ENCODE data around the gene CST9. TPM values are rescaled to one million over a fixed set of nuclear protein-coding genes. Genes with fewer than 3 reads are reported as not detected.

The CST9 gene
- total and polyA plus RNA-seq, 10 of the 15 experiments (the other 5 are each of a cell fraction or from before 2014, with no cell fraction given): not detected

DNA sequence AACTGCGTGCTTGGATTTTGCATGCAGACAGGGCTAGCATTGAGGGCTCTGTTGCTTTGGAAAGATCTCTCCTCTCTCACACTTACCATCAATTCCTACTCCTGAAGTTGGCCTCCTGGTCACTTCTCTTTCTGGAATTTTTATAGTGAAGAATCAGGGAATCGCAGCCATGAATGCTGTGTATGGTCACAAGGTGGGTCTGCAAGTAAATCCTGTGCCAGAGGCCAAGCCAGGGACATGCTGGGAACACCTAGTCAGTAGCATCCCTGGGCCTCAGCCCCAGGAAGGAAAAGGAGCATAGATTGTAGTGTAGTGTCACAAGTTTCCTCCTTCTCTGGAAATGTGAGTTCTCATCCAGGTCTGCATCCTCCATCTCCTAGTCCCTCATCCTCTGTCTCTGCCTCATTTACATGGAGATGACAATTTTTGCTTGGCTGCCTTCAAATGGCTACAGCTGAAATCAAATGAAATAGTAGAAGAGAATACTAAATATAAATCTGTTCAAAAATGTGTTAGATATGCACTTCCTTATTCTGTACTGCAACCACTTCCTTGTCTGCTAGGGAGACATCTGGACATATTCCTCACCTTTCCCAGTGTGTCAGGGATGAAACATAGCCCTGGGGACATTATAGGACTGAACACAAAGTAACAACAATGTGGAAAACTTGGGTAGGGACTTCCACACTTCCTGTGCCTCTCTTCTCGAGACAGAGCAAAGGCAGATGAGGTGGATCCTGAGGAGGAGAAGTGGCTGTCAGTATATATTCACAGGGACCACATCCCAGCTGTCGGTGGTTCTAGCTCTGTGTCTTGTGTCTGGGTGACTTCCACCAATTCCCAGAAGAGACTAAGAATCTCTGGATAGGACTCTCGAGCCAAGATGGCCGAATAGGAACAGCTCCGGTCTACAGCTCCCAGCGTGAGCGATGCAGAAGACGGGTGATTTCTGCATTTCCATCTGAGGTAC lies 17.0 kb downstream of the CST9 start:
- Histone ChIP-seq H3K4me2 (ENCODE audit: control insufficient read depth, insufficient read depth) (no peak overlapping the region), H3K27me3 (replicated peaks in 1 of 2; ENCODE audit: control insufficient read depth in 2 of 2, insufficient read depth in 2 of 2, low read length in 1 of 2) (peaks cover 0 to 4% of the 10 kb centered on the region in 2 experiments; a peak in 2 of 4 replicates), H3K9ac (ENCODE audit: control insufficient read depth, insufficient read depth, low read length) (no peak overlapping the region), H3K79me2 (ENCODE audit: control insufficient read depth, insufficient read depth, low read length) (no peaks in the 10 kb centered on the region), H2AFZ (ENCODE audit: control insufficient read depth, low read depth, low read length) (no peak overlapping the region), H3K27ac (ENCODE audit: control insufficient read depth, insufficient read depth) (no peak overlapping the region), H4K20me1 (ENCODE audit: control insufficient read depth, insufficient read depth) (no peaks in the 10 kb centered on the region), H3K9me3 (replicated peaks; ENCODE audit: control insufficient read depth, insufficient read depth, low read length) (no peaks in the 10 kb centered on the region), H3K36me3 (ENCODE audit: control insufficient read depth in 2 of 2, insufficient read depth in 2 of 2, low read length in 1 of 2) (no peaks in the 10 kb centered on the region), H3K4me1 (ENCODE audit: control insufficient read depth, insufficient read depth, low read length) (no peaks in the 10 kb centered on the region), H3K4me3 (no peak overlapping the region)
- CTCF ChIA-PET: no interaction called here
- TF ChIP-seq CHD1 (IDR thresholded peaks at IDR 0.05; ENCODE audit: low read depth, low read length) (no peak), BACH1 (IDR thresholded peaks at IDR 0.05; ENCODE audit: borderline replicate concordance) (no peak), HDGF (IDR thresholded peaks at IDR 0.05) (no peak), TARDBP (IDR thresholded peaks at IDR 0.05; ENCODE audit: borderline replicate concordance) (no peak), SMC3 (IDR thresholded peaks at IDR 0.05; ENCODE audit: borderline replicate concordance, low read length) (no peak), ZNF384 (IDR thresholded peaks at IDR 0.05; ENCODE audit: borderline replicate concordance, low read depth, low read length) (no peak)
- TF ChIP-seq, protein P1, sequence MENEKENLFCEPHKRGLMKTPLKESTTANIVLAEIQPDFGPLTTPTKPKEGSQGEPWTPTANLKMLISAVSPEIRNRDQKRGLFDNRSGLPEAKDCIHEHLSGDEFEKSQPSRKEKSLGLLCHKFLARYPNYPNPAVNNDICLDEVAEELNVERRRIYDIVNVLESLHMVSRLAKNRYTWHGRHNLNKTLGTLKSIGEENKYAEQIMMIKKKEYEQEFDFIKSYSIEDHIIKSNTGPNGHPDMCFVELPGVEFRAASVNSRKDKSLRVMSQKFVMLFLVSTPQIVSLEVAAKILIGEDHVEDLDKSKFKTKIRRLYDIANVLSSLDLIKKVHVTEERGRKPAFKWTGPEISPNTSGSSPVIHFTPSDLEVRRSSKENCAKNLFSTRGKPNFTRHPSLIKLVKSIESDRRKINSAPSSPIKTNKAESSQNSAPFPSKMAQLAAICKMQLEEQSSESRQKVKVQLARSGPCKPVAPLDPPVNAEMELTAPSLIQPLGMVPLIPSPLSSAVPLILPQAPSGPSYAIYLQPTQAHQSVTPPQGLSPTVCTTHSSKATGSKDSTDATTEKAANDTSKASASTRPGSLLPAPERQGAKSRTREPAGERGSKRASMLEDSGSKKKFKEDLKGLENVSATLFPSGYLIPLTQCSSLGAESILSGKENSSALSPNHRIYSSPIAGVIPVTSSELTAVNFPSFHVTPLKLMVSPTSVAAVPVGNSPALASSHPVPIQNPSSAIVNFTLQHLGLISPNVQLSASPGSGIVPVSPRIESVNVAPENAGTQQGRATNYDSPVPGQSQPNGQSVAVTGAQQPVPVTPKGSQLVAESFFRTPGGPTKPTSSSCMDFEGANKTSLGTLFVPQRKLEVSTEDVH (IDR thresholded peaks at IDR 0.05; ENCODE audit: low read depth, partially characterized antibody): no peak
- TF ChIP-seq, protein P2, sequence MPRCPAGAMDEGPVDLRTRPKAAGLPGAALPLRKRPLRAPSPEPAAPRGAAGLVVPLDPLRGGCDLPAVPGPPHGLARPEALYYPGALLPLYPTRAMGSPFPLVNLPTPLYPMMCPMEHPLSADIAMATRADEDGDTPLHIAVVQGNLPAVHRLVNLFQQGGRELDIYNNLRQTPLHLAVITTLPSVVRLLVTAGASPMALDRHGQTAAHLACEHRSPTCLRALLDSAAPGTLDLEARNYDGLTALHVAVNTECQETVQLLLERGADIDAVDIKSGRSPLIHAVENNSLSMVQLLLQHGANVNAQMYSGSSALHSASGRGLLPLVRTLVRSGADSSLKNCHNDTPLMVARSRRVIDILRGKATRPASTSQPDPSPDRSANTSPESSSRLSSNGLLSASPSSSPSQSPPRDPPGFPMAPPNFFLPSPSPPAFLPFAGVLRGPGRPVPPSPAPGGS (IDR thresholded peaks at IDR 0.05; ENCODE audit: borderline replicate concordance, insufficient read depth, low read depth, low read length, poor library complexity, severe bottlenecking): no peak
- TF ChIP-seq, protein P3, sequence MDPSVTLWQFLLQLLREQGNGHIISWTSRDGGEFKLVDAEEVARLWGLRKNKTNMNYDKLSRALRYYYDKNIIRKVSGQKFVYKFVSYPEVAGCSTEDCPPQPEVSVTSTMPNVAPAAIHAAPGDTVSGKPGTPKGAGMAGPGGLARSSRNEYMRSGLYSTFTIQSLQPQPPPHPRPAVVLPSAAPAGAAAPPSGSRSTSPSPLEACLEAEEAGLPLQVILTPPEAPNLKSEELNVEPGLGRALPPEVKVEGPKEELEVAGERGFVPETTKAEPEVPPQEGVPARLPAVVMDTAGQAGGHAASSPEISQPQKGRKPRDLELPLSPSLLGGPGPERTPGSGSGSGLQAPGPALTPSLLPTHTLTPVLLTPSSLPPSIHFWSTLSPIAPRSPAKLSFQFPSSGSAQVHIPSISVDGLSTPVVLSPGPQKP (IDR thresholded peaks at IDR 0.05; ENCODE audit: low read depth, low read length): no peak
- RAD21 ChIA-PET (ENCODE audit: unreplicated experiment): no interaction called here
- no TSS peak for BruUV-seq (replicated peaks)
- in situ Hi-C loops (cut with MboI): no loop called here
- WGBS (ENCODE audit: insufficient coverage, insufficient replicate concordance, low lambda C conversion rate, missing lambda C conversion rate): 42% methylated on average over 8 of the region's 10 CpGs
- POLR2A ChIA-PET: no interaction called here
- no peak for DNase-seq (ENCODE audit: low read depth, low spot score)
- FAIRE-seq: no peak
- intact Hi-C loops (cut with micrococcal nuclease; ENCODE audit: unreplicated experiment): no loop called here
- no peak for ATAC-seq
- SMC1A ChIA-PET (ENCODE audit: uncharacterized antibody, unreplicated experiment): no interaction called here
